RWPE2 (cell line): ENCODE measurements around the gene NCAPD2.

Source experiments
- ATAC-seq: fragments of 200-7000 bp; cut with Tn5 transposase; 3 replicates; pipeline ENCODE4 v1.9.1; 2021; ENCODE audit warnings: low read depth
- DNase-seq: peaks from one replicate; pipeline ENCODE4 v3.0.0-alpha.2; 2020; ENCODE audit warnings: low spot score
- H3K27ac ChIP-seq: fragments of 450-650 bp; 2 replicates; pipeline ENCODE4 v1.5.1; 2017; ENCODE audit warnings: mild to moderate bottlenecking; ENCODE audit not compliant: poor library complexity, severe bottlenecking
- H3K27me3 ChIP-seq: fragments of 250-450 bp; sonication (Bioruptor Pico); 2 replicates; pipeline ENCODE4 v1.5.1; 2021; ENCODE audit warnings: mild to moderate bottlenecking, moderate library complexity; ENCODE audit not compliant: insufficient read depth, poor library complexity, severe bottlenecking
- H3K36me3 ChIP-seq: fragments of 250-450 bp; sonication (Bioruptor Pico); 2 replicates; pipeline ENCODE4 v1.5.1; 2020; ENCODE audit warnings: low read depth, mild to moderate bottlenecking, moderate library complexity
- H3K4me1 ChIP-seq: fragments of 250-450 bp; sonication (Bioruptor Pico); 2 replicates; pipeline ENCODE4 v1.5.1; 2021; ENCODE audit warnings: mild to moderate bottlenecking, moderate library complexity; ENCODE audit not compliant: insufficient read depth, poor library complexity, severe bottlenecking
- H3K4me3 ChIP-seq: fragments of 250-450 bp; sonication (Bioruptor Pico); 2 replicates; pipeline ENCODE4 v1.5.1; 2021; ENCODE audit warnings: mild to moderate bottlenecking, moderate library complexity; ENCODE audit not compliant: severe bottlenecking
- H3K9me3 ChIP-seq: fragments of 250-450 bp; sonication (Bioruptor Pico); 2 replicates; pipeline ENCODE4 v1.5.1; 2021; ENCODE audit warnings: mild to moderate bottlenecking, moderate library complexity; ENCODE audit not compliant: severe bottlenecking
- TF ChIP-seq, protein P1 (sequence below): fragments of 450-650 bp; IDR thresholded peaks from one replicate; pipeline ENCODE4 v1.5.1; 2017; ENCODE audit warnings: mild to moderate bottlenecking, moderate library complexity; ENCODE audit not compliant: poor library complexity, severe bottlenecking

Gene NCAPD2

DNA sequence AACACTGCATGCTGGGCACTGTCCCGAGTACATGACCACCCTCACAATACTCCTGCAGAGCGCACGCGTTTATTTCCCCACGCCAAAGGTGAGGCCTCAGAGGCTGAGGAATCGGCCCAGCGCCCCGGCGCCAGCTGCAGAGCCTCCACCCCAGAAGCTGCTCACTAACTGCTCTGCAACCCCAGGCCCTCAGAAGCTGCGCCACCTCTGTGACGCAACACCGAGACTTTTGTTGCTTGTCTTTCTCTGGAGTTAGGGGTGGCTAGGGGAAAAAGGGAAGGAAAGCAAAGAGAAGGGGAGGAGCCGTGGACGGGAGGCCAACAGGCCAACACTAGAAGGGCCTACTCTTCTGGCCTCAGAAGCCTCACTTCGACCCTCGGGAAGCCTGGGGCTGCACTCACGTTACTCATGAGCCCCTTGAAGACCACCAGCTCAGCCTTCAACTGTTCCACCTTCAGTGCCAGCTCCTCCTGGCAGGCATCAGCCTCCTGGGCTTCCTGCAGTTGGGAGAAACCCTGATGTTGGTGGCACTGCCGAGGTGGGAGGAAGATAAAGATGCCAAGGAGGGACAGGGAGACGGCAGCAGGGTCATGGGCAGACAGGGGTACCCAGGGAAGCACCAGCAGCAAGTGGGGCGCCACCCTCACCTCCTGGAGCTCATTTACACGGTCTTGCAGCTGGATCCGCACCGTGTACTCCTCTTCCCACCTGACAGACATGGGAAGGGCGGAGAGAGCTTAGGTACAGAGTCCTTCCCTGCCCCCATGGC, 56.6 kb downstream of the NCAPD2 start:
- ATAC-seq (no peak), DNase-seq (no peak)
- H3K27ac ChIP-seq: peak overlapping the region; percentile 49
- no peaks in the 10 kb centered on the region for H3K27me3 ChIP-seq
- TF ChIP-seq, protein P1, sequence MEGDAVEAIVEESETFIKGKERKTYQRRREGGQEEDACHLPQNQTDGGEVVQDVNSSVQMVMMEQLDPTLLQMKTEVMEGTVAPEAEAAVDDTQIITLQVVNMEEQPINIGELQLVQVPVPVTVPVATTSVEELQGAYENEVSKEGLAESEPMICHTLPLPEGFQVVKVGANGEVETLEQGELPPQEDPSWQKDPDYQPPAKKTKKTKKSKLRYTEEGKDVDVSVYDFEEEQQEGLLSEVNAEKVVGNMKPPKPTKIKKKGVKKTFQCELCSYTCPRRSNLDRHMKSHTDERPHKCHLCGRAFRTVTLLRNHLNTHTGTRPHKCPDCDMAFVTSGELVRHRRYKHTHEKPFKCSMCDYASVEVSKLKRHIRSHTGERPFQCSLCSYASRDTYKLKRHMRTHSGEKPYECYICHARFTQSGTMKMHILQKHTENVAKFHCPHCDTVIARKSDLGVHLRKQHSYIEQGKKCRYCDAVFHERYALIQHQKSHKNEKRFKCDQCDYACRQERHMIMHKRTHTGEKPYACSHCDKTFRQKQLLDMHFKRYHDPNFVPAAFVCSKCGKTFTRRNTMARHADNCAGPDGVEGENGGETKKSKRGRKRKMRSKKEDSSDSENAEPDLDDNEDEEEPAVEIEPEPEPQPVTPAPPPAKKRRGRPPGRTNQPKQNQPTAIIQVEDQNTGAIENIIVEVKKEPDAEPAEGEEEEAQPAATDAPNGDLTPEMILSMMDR: no peak
- H3K36me3 ChIP-seq: no peaks in the 10 kb centered on the region
- H3K4me3 ChIP-seq: no peak overlapping the region
- H3K4me1 ChIP-seq: peaks cover 40% of the 10 kb centered on the region
- no peaks in the 10 kb centered on the region for H3K9me3 ChIP-seq

DNA sequence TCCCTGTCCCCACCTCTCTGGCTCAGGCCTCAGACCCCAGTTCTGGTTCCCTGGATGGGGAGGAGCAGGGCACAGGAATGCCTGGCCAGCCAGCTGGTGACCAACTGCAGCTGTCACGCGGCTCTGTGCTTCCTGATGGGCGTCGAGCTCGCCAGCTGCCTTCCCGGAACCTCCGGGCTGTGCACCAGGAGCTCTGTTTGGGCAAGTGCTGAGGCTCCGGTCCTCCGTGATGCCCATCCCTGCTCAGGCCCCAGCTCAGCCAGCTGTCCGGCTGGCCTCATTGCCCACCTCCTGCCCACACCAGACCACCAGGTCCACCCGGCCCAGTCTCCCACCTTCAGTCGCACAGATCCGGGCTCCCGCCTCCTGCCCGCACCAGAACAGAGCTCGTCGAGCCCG, 57.2 kb downstream of the NCAPD2 start:
- TF ChIP-seq, protein P1: no peak
- no peak for ATAC-seq
- Histone ChIP-seq H3K27me3 (no peaks in the 10 kb centered on the region), H3K4me1 (peaks cover 40% of the 10 kb centered on the region), H3K9me3 (no peaks in the 10 kb centered on the region), H3K4me3 (no peak overlapping the region), H3K27ac (peak overlapping the region; percentile 49), H3K36me3 (0 out of 2 replicates have a peak, but pooled peaks cover 2% of the 10 kb centered on the region)
- DNase-seq: no peak

DNA sequence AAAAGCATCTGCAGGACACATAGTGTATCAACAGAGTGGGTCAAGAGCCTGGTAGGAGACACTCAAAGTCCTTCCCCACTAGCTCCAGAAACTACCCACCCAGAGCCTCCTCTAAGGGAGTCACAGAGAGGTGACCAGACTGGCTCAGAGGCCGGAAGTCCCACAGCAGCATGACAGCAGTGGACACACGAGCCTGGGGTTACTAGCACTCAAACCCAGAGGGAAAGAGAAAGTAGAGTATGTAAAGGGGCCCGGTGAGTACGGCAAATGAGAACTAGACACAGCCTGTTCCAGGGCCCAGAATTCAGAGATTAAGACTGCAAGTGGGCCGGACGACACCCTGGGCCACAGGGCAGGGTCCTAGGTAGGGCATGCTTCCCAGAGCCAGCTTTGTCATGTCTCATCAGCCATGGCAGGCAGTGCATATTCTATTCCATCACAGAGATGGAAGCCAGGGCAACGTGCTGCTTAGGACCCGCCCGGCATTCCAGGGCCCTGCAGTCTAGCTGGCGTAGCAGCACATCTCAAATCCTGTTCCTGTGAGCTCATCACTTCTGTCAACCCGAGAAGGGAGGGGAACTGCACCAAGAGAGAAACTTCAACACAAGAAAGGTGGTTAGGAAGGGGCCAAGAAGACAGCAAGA, 57.7 kb downstream of the NCAPD2 start:
- peak overlapping the region; percentile 49 for H3K27ac ChIP-seq
- TF ChIP-seq, protein P1: no peak
- DNase-seq: no peak
- H3K4me3 ChIP-seq: no peak overlapping the region
- H3K36me3 ChIP-seq: peaks cover 7% of the 10 kb centered on the region
- H3K9me3 ChIP-seq: no peaks in the 10 kb centered on the region
- H3K4me1 ChIP-seq: peaks cover 40% of the 10 kb centered on the region
- peak; percentile 41 for ATAC-seq
- H3K27me3 ChIP-seq: no peaks in the 10 kb centered on the region

DNA sequence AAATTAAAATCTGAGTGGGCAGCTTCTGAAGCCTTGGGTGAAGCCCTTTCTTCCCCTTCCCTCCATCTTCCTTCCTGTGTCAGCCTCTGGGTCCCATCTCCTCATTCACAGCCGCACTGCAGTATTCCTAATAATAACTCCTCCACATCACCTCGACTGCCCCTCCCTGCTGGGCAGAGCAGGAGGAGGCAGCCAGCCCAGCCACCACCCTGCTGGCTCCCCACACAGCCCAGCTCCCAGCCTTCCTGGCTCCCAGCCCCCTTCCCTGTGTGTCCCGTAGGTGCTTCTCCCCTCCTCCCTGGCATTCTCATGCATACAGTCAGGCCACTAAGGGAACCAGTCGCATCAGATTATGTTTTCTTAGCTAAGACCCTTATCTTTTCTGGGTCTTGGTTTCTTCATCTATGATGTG, 58.2 kb downstream of the NCAPD2 start:
- Histone ChIP-seq H3K27ac (peak overlapping the region; percentile 49), H3K4me1 (peaks cover 35% of the 10 kb centered on the region), H3K27me3 (no peaks in the 10 kb centered on the region), H3K9me3 (no peaks in the 10 kb centered on the region), H3K4me3 (no peak overlapping the region), H3K36me3 (peaks cover 13% of the 10 kb centered on the region)
- TF ChIP-seq, protein P1: no peak
- ATAC-seq (peak; percentile 18; the same call in 1 of the 3 replicates), DNase-seq (no peak)
